ENCODE data around the gene PRRC2A.

Gene PRRC2A

DNA sequence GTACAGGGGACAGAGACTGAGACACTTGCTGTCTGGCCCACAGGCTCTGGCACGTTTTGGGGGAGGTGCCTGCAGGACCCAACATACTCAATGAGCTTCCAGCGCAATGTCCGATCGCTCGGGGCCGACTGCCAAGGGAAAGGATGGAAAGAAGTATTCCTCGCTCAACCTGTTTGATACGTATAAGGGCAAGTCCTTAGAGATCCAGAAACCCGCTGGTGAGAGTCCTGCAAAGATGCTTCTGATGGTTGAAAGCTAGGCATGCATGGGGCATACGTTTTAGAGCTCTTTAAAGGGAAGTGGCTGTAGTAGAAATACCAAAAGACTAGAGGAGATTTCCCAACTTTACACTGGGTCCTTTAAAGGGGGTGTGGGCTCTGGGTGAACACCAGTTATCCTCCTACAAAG is 2.2 kb downstream of the PRRC2A start:
- no peak for DNase-seq (ENCODE audit: low read depth in 2 of 2)

DNA sequence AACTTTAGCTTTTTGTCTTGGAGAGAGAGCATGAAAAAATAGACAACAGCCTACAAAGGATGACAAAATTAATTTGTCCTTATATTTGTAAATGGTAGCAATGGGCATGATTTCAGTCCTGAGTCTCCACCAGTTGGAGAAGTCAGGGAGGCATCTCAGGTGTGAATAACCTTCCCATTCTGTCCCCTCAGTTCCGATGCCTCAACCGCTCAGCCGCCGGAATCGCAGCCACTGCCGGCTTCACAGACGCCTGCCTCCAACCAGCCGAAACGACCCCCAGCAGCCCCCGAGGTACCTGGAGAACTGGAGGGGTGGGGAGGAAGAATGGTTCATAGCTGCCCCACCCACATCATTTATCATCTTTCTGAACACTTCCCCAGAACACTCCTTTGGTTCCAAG is 3.6 kb downstream of the PRRC2A start:
- no peak for DNase-seq (ENCODE audit: low read depth in 2 of 2)

GRCh38 chr6:31626952-31627351 is 6.4 kb downstream of the PRRC2A start:
- DNase-seq (ENCODE audit: low read depth in 2 of 2): no peak

DNA sequence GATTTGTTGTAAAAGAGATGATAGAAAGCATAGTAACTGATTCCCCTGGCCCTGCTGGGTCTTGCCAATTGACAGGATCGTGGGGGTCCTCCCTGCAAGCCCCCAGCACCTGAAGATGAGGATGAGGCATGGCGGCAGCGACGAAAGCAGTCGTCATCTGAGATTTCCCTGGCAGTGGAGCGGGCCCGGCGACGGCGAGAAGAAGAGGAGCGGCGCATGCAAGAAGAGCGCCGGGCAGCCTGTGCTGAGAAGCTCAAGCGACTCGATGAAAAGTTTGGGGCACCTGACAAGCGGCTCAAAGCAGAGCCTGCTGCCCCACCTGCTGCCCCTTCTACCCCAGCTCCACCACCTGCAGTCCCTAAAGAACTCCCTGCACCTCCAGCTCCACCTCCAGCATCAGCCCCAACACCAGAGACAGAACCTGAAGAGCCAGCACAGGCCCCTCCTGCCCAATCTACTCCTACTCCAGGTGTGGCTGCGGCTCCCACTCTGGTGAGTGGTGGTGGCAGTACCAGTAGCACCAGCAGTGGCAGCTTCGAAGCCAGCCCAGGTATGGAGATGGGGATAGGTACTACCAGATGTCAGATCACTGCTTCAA is 7.3 kb downstream of the PRRC2A start:
- no peak for DNase-seq (ENCODE audit: low read depth in 2 of 2)

- DNase-seq (ENCODE audit: low read depth in 2 of 2): no peak
Measured at GRCh38 chr6:31629014-31629413, 8.5 kb downstream of the PRRC2A start.

DNA sequence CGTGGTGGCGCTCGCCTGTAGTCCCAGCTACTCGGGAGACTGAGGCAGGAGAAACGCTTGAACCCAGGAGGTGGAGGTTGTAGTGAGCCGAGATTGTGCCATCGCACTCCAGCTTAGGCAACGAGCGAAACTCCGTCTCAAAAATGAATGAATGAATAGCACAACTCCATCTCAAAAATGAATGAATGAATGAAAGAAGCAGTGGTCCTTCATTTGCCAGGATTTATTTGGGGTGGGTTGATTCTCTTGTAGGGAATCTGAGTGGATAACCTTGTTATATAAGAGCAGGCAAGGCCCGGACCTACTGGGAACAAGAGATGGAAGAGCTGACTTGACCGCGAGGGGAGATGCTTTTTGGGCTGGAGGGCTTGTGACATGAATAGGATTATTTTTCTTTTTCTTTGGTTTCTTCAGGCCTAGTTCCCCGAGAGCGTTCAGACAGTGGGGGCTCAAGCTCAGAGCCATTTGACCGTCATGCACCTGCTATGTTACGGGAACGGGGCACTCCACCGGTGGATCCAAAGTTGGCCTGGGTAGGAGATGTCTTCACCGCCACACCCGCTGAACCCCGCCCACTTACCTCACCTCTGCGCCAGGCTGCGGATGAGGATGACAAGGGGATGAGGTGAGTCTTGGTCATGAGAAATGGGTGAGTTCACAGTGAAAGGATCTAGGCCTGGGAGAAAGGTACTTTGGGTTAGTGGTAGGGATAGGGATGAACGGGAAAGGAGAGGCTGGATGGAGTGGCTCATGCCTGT is 9.8 kb downstream of the PRRC2A start:
- no peak for DNase-seq (ENCODE audit: low read depth in 2 of 2)

- DNase-seq (ENCODE audit: low read depth in 2 of 2): no peak
Measured at GRCh38 chr6:31631209-31631608, 10.7 kb downstream of the PRRC2A start.

GRCh38 chr6:31631681-31632278 is 11.3 kb downstream of the PRRC2A start:
- DNase-seq (ENCODE audit: low read depth in 2 of 2): no peak

DNA sequence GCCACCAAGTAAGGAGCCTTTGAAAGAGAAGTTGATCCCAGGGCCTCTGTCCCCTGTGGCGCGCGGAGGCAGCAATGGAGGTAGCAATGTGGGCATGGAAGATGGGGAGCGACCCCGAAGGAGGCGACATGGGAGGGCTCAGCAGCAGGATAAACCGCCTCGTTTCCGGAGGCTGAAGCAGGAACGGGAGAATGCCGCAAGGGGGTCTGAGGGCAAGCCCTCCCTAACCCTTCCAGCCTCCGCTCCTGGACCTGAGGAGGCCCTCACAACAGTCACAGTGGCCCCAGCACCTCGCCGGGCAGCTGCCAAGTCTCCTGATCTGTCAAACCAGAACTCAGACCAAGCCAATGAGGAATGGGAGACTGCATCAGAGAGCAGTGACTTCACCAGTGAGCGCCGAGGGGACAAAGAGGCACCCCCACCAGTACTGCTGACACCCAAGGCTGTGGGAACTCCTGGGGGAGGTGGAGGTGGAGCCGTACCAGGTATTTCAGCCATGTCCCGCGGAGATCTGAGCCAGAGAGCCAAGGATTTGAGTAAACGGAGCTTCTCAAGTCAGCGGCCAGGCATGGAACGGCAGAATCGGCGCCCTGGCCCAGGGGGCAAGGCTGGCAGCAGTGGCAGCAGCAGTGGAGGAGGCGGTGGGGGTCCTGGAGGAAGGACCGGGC is 11.9 kb downstream of the PRRC2A start:
- DNase-seq (ENCODE audit: low read depth in 2 of 2): no peak

- no peak for DNase-seq (ENCODE audit: low read depth in 2 of 2)
Measured at GRCh38 chr6:31633447-31633846, 12.9 kb downstream of the PRRC2A start.

DNA sequence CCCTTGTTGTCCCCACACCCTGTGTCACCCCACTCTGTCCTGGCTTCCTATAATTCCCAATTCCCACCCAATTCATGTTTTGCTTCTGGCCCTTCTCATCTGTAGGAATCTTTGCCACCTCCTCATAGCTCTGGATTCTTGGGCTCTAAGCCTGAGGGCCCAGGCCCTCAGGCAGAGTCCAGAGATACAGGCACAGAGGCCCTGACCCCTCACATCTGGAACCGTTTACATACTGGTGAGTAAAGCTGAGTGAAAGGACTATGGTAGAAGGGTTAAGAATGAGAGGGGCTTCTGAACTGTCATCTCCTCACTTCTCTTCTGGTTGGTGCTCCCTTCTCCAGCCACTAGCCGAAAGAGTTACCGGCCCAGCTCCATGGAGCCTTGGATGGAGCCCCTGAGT is 13.6 kb downstream of the PRRC2A start:
- no peak for DNase-seq (ENCODE audit: low read depth in 2 of 2)

GRCh38 chr6:31634969-31635575 is 14.6 kb downstream of the PRRC2A start:
- DNase-seq (ENCODE audit: low read depth in 2 of 2): no peak

DNA sequence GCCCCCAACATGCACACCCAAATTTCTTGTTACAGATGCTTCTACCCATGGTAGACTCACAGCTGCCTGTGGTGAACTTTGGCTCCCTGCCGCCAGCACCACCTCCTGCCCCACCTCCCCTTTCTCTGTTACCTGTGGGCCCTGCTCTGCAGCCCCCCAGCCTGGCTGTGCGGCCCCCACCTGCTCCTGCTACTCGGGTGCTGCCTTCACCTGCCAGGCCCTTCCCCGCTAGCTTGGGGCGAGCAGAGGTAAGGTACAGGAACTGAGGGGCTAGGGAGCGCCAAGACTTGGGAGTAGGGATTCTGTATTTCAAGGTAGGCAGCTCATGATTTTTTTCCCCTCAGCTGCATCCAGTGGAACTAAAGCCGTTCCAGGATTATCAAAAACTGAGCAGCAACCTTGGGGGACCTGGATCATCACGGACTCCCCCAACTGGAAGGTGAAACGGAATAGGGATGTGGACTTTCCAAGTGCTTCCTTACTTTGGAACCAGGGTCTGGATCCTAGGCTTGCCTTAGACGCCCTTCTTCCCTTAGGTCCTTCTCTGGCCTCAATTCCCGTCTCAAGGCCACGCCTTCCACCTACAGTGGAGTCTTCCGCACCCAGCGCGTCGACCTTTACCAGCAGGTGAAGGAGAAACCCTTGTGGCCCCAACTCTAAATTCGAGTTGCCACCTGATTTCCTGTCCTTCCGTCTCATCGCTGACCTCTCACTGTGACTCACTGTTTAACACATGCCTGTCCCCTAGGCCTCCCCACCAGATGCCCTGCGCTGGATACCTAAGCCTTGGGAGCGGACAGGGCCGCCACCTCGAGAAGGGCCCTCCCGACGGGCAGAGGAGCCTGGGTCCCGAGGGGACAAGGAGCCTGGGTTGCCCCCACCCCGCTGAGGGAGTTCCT is 16.4 kb downstream of the PRRC2A start:
- no peak for DNase-seq (ENCODE audit: low read depth in 2 of 2)

- DNase-seq (ENCODE audit: low read depth in 2 of 2): no peak
Measured at GRCh38 chr6:31639043-31639442, 18.5 kb downstream of the PRRC2A start.

- no peak for DNase-seq (ENCODE audit: low read depth in 2 of 2)
Measured at GRCh38 chr6:31639449-31639861, 18.9 kb downstream of the PRRC2A start.

- no peak for DNase-seq (ENCODE audit: low read depth in 2 of 2)
Measured at GRCh38 chr6:31640612-31641011, 20.1 kb downstream of the PRRC2A start.

DNA sequence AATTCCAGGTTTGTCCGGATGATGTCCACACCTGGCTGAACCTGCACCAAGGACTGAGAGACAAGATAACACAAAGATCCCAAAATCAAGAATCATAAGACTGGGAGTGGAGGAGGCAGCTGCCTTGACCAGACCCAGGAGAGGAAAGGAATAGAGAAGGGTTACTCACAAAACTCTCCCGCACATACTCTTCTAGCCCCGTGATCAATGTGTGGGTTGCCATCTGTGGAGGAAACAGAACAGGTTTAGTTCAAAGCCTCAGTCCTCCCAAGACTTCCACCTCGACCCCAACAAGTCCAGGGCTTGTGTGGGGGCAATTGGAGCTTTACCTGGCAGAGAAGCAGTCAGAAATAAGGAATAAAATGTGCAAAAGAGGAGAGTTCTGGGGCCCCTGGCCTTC is 20.9 kb downstream of the PRRC2A start:
- DNase-seq (ENCODE audit: low read depth in 2 of 2): no peak

- DNase-seq (ENCODE audit: low read depth in 2 of 2): no peak
Measured at GRCh38 chr6:31642798-31643570, 22.5 kb downstream of the PRRC2A start.

GRCh38 chr6:31643818-31644454 is 23.4 kb downstream of the PRRC2A start:
- no peak for DNase-seq (ENCODE audit: low read depth in 2 of 2)

GRCh38 chr6:31645325-31645724 is 24.8 kb downstream of the PRRC2A start:
- no peak for DNase-seq (ENCODE audit: low read depth in 2 of 2)

All from stimulated activated CD4-positive, alpha-beta T cell treated with anti-CD3 and anti-CD28 coated beads, Interleukin-12 subunit alpha, Interleukin-12 subunit beta, amount 100 ng/mL, for 24 hours (primary cell).